HepG2 (cell line): ENCODE measurements around the gene ROMO1. TPM values are rescaled to one million over a fixed set of nuclear protein-coding genes. Genes with fewer than 3 reads are reported as not detected.

Source experiments
- CENPBD1 ChIP-seq: sonication (generic); formaldehyde crosslinking; IDR thresholded peaks from 2 replicates; pipeline ENCODE4 v1.8.0; 2022; ENCODE audit warnings: missing genetic modification reagents, low read depth, mild to moderate bottlenecking, borderline replicate concordance
- CENPX ChIP-seq: sonication (generic); formaldehyde crosslinking; IDR thresholded peaks from 2 replicates; pipeline ENCODE4 v1.9.0; 2021; ENCODE audit warnings: mild to moderate bottlenecking, missing genetic modification reagents, moderate library complexity
- DPF2 ChIP-seq: sonication (generic); formaldehyde crosslinking; IDR thresholded peaks from 2 replicates; pipeline ENCODE4 v1.4.0; 2020; ENCODE audit warnings: mild to moderate bottlenecking, low read depth, missing genetic modification reagents, borderline replicate concordance
- GABPA ChIP-seq, 2 experiments: IDR thresholded peaks; 2 replicates each; pipeline ENCODE4 v1.6.1; 2011 to 2016; ENCODE audit warnings: low read depth in 2 of 2, low read length in 1 of 2, missing biosample characterization in 1 of 2, missing genetic modification characterization in 1 of 2
- IRX3 ChIP-seq: sonication (generic); formaldehyde crosslinking; IDR thresholded peaks from 2 replicates; pipeline ENCODE4 v1.8.1; 2023; ENCODE audit warnings: mild to moderate bottlenecking, low read depth, missing genetic modification reagents, borderline replicate concordance
- KLF16 ChIP-seq, 2 experiments: sonication (generic) in 1 of 2; formaldehyde crosslinking in 1 of 2; IDR thresholded peaks; 2 replicates each; pipeline versions ENCODE4 v1.6.1 to v1.8.0; 2016 to 2023; ENCODE audit warnings: missing genetic modification reagents in 2 of 2, missing compliant biosample characterization in 1 of 2
- NCOA1 ChIP-seq: sonication (generic); formaldehyde crosslinking; IDR thresholded peaks from 2 replicates; pipeline ENCODE4 v1.9.0; 2021; ENCODE audit warnings: missing genetic modification reagents
- NFATC3 ChIP-seq: sonication (generic); formaldehyde crosslinking; IDR thresholded peaks from 2 replicates; pipeline ENCODE4 v1.5.1; 2020; ENCODE audit warnings: mild to moderate bottlenecking, missing genetic modification reagents
- NR1H2 ChIP-seq: sonication (generic); formaldehyde crosslinking; IDR thresholded peaks from 2 replicates; pipeline ENCODE4 v1.8.1; 2022; ENCODE audit warnings: low read depth, missing genetic modification reagents, borderline replicate concordance
- POLR2G ChIP-seq: fragments of 200-400 bp; formaldehyde crosslinking; IDR thresholded peaks from 2 replicates; pipeline ENCODE4 v1.6.1; 2018; ENCODE audit warnings: mild to moderate bottlenecking, low read depth, low read length, moderate library complexity
- TBX2 ChIP-seq: sonication (generic); formaldehyde crosslinking; IDR thresholded peaks from 2 replicates; pipeline ENCODE4 v1.5.0; 2020; ENCODE audit warnings: missing genetic modification reagents, mild to moderate bottlenecking, borderline replicate concordance
- USF2 ChIP-seq, 2 experiments: sonication (generic) in 1 of 2; formaldehyde crosslinking in 1 of 2; IDR thresholded peaks; 2 replicates each; pipeline versions ENCODE4 v1.5.1 to v1.6.1; 2011 to 2020; ENCODE audit warnings: borderline replicate concordance in 1 of 2, low read depth in 1 of 2, low read length in 1 of 2, mild to moderate bottlenecking in 1 of 2, missing genetic modification reagents in 1 of 2, moderate library complexity in 1 of 2
- ZBTB2 ChIP-seq: sonication (generic); formaldehyde crosslinking; IDR thresholded peaks from 2 replicates; pipeline ENCODE4 v1.8.0; 2022; ENCODE audit warnings: low read depth, missing genetic modification reagents
- ZNF496 ChIP-seq: sonication (generic); formaldehyde crosslinking; IDR thresholded peaks from 2 replicates; pipeline ENCODE4 v1.8.1; 2023; ENCODE audit warnings: mild to moderate bottlenecking, moderate library complexity, missing genetic modification reagents; ENCODE audit not compliant: insufficient replicate concordance
- ZNF546 ChIP-seq: sonication (generic); formaldehyde crosslinking; conservative IDR thresholded peaks from 2 replicates; pipeline ENCODE4 v1.8.1; 2023; ENCODE audit warnings: mild to moderate bottlenecking, missing genetic modification reagents
- ZNF564 ChIP-seq: sonication (generic); formaldehyde crosslinking; IDR thresholded peaks from 2 replicates; pipeline ENCODE4 v1.8.1; 2023; ENCODE audit warnings: mild to moderate bottlenecking, missing genetic modification reagents
- ZNF567 ChIP-seq: sonication (generic); formaldehyde crosslinking; IDR thresholded peaks from 2 replicates; pipeline ENCODE4 v1.8.1; 2023; ENCODE audit warnings: mild to moderate bottlenecking, missing genetic modification reagents, borderline replicate concordance
- ZNF577 ChIP-seq: sonication (generic); formaldehyde crosslinking; IDR thresholded peaks from 2 replicates; pipeline ENCODE4 v1.4.0; 2020; ENCODE audit warnings: mild to moderate bottlenecking, low read depth, missing genetic modification reagents, borderline replicate concordance
- ZNF660 ChIP-seq: sonication (generic); formaldehyde crosslinking; IDR thresholded peaks from 2 replicates; pipeline ENCODE4 v1.5.1; 2020; ENCODE audit warnings: mild to moderate bottlenecking, low read depth, missing genetic modification reagents, borderline replicate concordance
- ZZZ3 ChIP-seq: sonication (generic); formaldehyde crosslinking; IDR thresholded peaks from 2 replicates; pipeline ENCODE4 v1.4.0; 2020; ENCODE audit warnings: missing genetic modification reagents, mild to moderate bottlenecking, borderline replicate concordance
- polyA plus RNA-seq, 8 experiments: library from polyadenylated mRNA; depleted of rRNA in 3 of 8; stranded (reverse) in 7 of 8; unstranded in 1 of 8; fragments of >200 nt; fragmentation: Illumina TruSeq in 4 of 8; extraction: Trizol in 4 of 8; gene quantifications; 2 replicates each; pipeline versions ENCODE4 v1.2.1 to v1.2.3, GENCODE V29; 2011 to 2016; ENCODE audit warnings: low read depth in 4 of 8, missing spikeins in 1 of 8, mixed read lengths in 1 of 8; ENCODE audit not compliant: insufficient read depth in 1 of 8
- total RNA-seq, 5 experiments: library from RNA; depleted of rRNA; stranded (reverse); fragments of >200 nt; fragmentation: Illumina TruSeq; extraction: Trizol; gene quantifications; 2 replicates each; pipeline ENCODE4 v1.2.3, GENCODE V29; 2016; ENCODE audit warnings: low read depth in 1 of 5
- TF ChIP-seq, protein P1 (sequence below): sonication (generic); formaldehyde crosslinking; IDR thresholded peaks from 2 replicates; pipeline ENCODE4 v1.4.0; 2020; ENCODE audit warnings: mild to moderate bottlenecking, missing genetic modification reagents

Gene ROMO1
- total and polyA plus RNA-seq, 2 of the 13 experiments (the other 11 are each of a cell fraction or from before 2014, with no cell fraction given): 636 to 755 TPM

GRCh38 chr20:35664466-35665206 lies 34.6 kb upstream of the ROMO1 start, which contains the start of the genes CPNE1 and RBM12 (continued):
- TF ChIP-seq KLF16 (CRISPR knock-in tag; IDR thresholded peaks at IDR 0.05): peak; percentile 86 to 99; a peak in 3 of 4 replicates
- no peak for TF ChIP-seq USF2 (IDR thresholded peaks at IDR 0.05; ENCODE audit: low read depth, low read length)
- no peak; the same call in 1 of the 2 replicates for TF ChIP-seq USF2 (CRISPR knock-in tag; IDR thresholded peaks at IDR 0.05; ENCODE audit: borderline replicate concordance)
- TF ChIP-seq CENPBD1 (CRISPR knock-in tag): no peak
- TF ChIP-seq GABPA (IDR thresholded peaks at IDR 0.05; ENCODE audit: low read depth, low read length): no peak
- peak; percentile 86 for TF ChIP-seq GABPA (CRISPR knock-in tag; IDR thresholded peaks at IDR 0.05; ENCODE audit: low read depth)
- peak; percentile 96; the same call in 1 of the 2 replicates for TF ChIP-seq ZNF564 (CRISPR knock-in tag)
- TF ChIP-seq IRX3 (CRISPR knock-in tag): peak; percentile 91; the same call in 1 of the 2 replicates
- TF ChIP-seq ZNF546 (CRISPR knock-in tag): peak; percentile 76; the same call in 1 of the 2 replicates
- no peak for TF ChIP-seq DPF2 (CRISPR knock-in tag)
- peak; percentile 94 for TF ChIP-seq ZNF567 (CRISPR knock-in tag)
- peak; percentile 99 for TF ChIP-seq POLR2G
- TF ChIP-seq ZBTB2: no peak; the same call in 1 of the 2 replicates
- TF ChIP-seq TBX2 (CRISPR knock-in tag): peak; percentile 95
- peak; percentile 89 for TF ChIP-seq ZNF577 (CRISPR knock-in tag)
- 0 out of 2 replicates have a peak, but pooled peaks have one; percentile 79 for TF ChIP-seq NR1H2 (CRISPR knock-in tag)
- peak; percentile 85; the same call in 1 of the 2 replicates for TF ChIP-seq ZZZ3 (CRISPR knock-in tag)
- no peak for TF ChIP-seq ZNF496 (CRISPR knock-in tag)
- TF ChIP-seq NCOA1 (CRISPR knock-in tag): no peak; the same call in 1 of the 2 replicates
- peak; percentile 97 for TF ChIP-seq ZNF660 (CRISPR knock-in tag)
- TF ChIP-seq, protein P1, sequence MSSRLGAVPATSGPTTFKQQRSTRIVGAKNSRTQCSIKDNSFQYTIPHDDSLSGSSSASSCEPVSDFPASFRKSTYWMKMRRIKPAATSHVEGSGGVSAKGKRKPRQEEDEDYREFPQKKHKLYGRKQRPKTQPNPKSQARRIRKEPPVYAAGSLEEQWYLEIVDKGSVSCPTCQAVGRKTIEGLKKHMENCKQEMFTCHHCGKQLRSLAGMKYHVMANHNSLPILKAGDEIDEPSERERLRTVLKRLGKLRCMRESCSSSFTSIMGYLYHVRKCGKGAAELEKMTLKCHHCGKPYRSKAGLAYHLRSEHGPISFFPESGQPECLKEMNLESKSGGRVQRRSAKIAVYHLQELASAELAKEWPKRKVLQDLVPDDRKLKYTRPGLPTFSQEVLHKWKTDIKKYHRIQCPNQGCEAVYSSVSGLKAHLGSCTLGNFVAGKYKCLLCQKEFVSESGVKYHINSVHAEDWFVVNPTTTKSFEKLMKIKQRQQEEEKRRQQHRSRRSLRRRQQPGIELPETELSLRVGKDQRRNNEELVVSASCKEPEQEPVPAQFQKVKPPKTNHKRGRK (CRISPR knock-in tag): peak; percentile 85; the same call in 1 of the 2 replicates
- no peak for TF ChIP-seq CENPX
- peak; percentile 96; the same call in 1 of the 2 replicates for TF ChIP-seq NFATC3 (CRISPR knock-in tag)
